HG02642 (cell line): ENCODE results near the gene ZFYVE28.

Experiments used
- ATAC-seq: cut with Tn5 transposase; IDR thresholded peaks from one replicate; pipeline ENCODE4 v1.9.1; 2021; ENCODE audit warnings: mild to moderate bottlenecking; ENCODE audit not compliant: unreplicated experiment, poor library complexity

Gene ZFYVE28

GRCh38 chr4:2371765-2372487, 46.5 kb downstream of the ZFYVE28 start:
- no peak for ATAC-seq

- ATAC-seq: no peak
Measured at GRCh38 chr4:2370597-2371320, 47.7 kb downstream of the ZFYVE28 start.

- no peak for ATAC-seq
Measured at GRCh38 chr4:2368746-2369437, 49.6 kb downstream of the ZFYVE28 start.

GRCh38 chr4:2367626-2368025, 50.8 kb downstream of the ZFYVE28 start:
- no peak for ATAC-seq

GRCh38 chr4:2366252-2367192, 51.9 kb downstream of the ZFYVE28 start:
- ATAC-seq: no peak

GRCh38 chr4:2365913-2366210, 52.6 kb downstream of the ZFYVE28 start:
- ATAC-seq: no peak

- ATAC-seq: no peak
Measured at GRCh38 chr4:2365054-2365912, 53.2 kb downstream of the ZFYVE28 start.

- no peak for ATAC-seq
Measured at GRCh38 chr4:2364654-2365053, 53.8 kb downstream of the ZFYVE28 start.

- ATAC-seq: no peak
Measured at GRCh38 chr4:2363951-2364653, 54.3 kb downstream of the ZFYVE28 start.

- ATAC-seq: no peak
Measured at GRCh38 chr4:2363056-2363721, 55.3 kb downstream of the ZFYVE28 start.

GRCh38 chr4:2362266-2363055, 56.0 kb downstream of the ZFYVE28 start:
- no peak for ATAC-seq

- ATAC-seq: no peak
Measured at GRCh38 chr4:2361366-2362265, 56.8 kb downstream of the ZFYVE28 start.

GRCh38 chr4:2360396-2360730, 58.1 kb downstream of the ZFYVE28 start:
- no peak for ATAC-seq

GRCh38 chr4:2359591-2360395, 58.7 kb downstream of the ZFYVE28 start:
- ATAC-seq: no peak

GRCh38 chr4:2357821-2358745, 60.4 kb downstream of the ZFYVE28 start:
- ATAC-seq: no peak
